ENCODE data around the gene TARS3. TPM values are rescaled to one million over a fixed set of nuclear protein-coding genes. Genes with fewer than 3 reads are reported as not detected.
"Not testable (repeated sequence)": the region's sequence is repeated elsewhere in the genome, so short reads cannot be mapped to it uniquely, and the experiment has no call there.

The TARS3 gene
- total RNA-seq, 1 experiment from 2014 or later = 9.5 TPM

GRCh38 chr15:101633356-101633755 is 90.9 kb downstream of the TARS3 start:
- TF ChIP-seq ZNF532 (CRISPR knock-in tag; IDR thresholded peaks at IDR 0.05; ENCODE audit: borderline replicate concordance) = no peak
- no peak for TF ChIP-seq GRHL2 (CRISPR knock-in tag; IDR thresholded peaks at IDR 0.05; ENCODE audit: insufficient replicate concordance, severe bottlenecking)
- TF ChIP-seq TP53 (CRISPR knock-in tag; IDR thresholded peaks at IDR 0.05) = no peak
- no peak for TF ChIP-seq ATF1 (CRISPR knock-in tag; IDR thresholded peaks at IDR 0.05)
- no peak for TF ChIP-seq USF2 (CRISPR knock-in tag; IDR thresholded peaks at IDR 0.05)
- TF ChIP-seq E2F4 (CRISPR knock-in tag; IDR thresholded peaks at IDR 0.05; ENCODE audit: borderline replicate concordance, low read depth) = no peak
- no peak for TF ChIP-seq FOXK1 (CRISPR knock-in tag; IDR thresholded peaks at IDR 0.05)
- TF ChIP-seq ZNF396 (CRISPR knock-in tag; IDR thresholded peaks at IDR 0.05; ENCODE audit: borderline replicate concordance) = no peak
- TF ChIP-seq KAT7 (CRISPR knock-in tag; IDR thresholded peaks at IDR 0.05; ENCODE audit: borderline replicate concordance) = no peak
- no peak for TF ChIP-seq FOXP1 (CRISPR knock-in tag; IDR thresholded peaks at IDR 0.05; ENCODE audit: borderline replicate concordance)
- TF ChIP-seq NFE2L1 (CRISPR knock-in tag; IDR thresholded peaks at IDR 0.05) = no peak
- no peak for TF ChIP-seq CTCF (IDR thresholded peaks at IDR 0.05)
- TF ChIP-seq NFATC4 (CRISPR knock-in tag; IDR thresholded peaks at IDR 0.05) = no peak
- TF ChIP-seq MAX (CRISPR knock-in tag; IDR thresholded peaks at IDR 0.05) = no peak
- no peak for TF ChIP-seq TEAD4 (CRISPR knock-in tag; IDR thresholded peaks at IDR 0.05)
- TF ChIP-seq CREB1 (CRISPR knock-in tag; IDR thresholded peaks at IDR 0.05) = no peak
- no peak for TF ChIP-seq RELA (CRISPR knock-in tag; IDR thresholded peaks at IDR 0.05; ENCODE audit: borderline replicate concordance)
- TF ChIP-seq SMAD4 (CRISPR knock-in tag; IDR thresholded peaks at IDR 0.05) = no peak
- no peak for TF ChIP-seq HMGXB4 (CRISPR knock-in tag; IDR thresholded peaks at IDR 0.05)
- no peak for TF ChIP-seq EMX1 (CRISPR knock-in tag; IDR thresholded peaks at IDR 0.05)
- Mint-ChIP-seq H3K36me3 (no peaks in the 10 kb centered on the region), H3K4me3 (no peak overlapping the region), H3K27ac (no peak overlapping the region), H3K4me1 (peaks cover 13% of the 10 kb centered on the region), H3K9me3 (no peaks in the 10 kb centered on the region), H3K27me3 (ENCODE audit: low read depth) (no peaks in the 10 kb centered on the region)
- POLR2A ChIA-PET = no interaction called here
- CTCF ChIA-PET = no interaction called here
- DNase-seq (ENCODE audit: low spot score) (no peak), ATAC-seq (no peak)

GRCh38 chr15:101626729-101627128 is 97.5 kb downstream of the TARS3 start:
- peaks cover 31% of the 10 kb centered on the region for H3K36me3 Mint-ChIP-seq
- H3K4me3 Mint-ChIP-seq; DNase-seq (ENCODE audit: low spot score); H3K27me3 Mint-ChIP-seq (ENCODE audit: low read depth); CTCF ChIA-PET; ATAC-seq; POLR2A ChIA-PET; H3K27ac Mint-ChIP-seq: not testable (repeated sequence)
- peaks cover 33% of the 10 kb centered on the region for H3K9me3 Mint-ChIP-seq
- peaks cover 16% of the 10 kb centered on the region for H3K4me1 Mint-ChIP-seq
